Cardiac fibroblast (primary cell): Measurements from ENCODE around the gene LRRN2.
"Not testable (repeated sequence)": the region's sequence is repeated elsewhere in the genome, so short reads cannot be mapped to it uniquely, and the experiment has no call there.

Experiments used
- DNase-seq, 2 donors: peaks; one replicate each; pipeline versions ENCODE4 v3.0.0 to v3.0.0-alpha.2; 2010; ENCODE audit warnings: low read depth in 2 of 2
- H3K4me3 ChIP-seq, 2 donors: replicated peaks in 1 of 2; 1 replicate in 1 of 2; 2 replicates in 1 of 2; pipeline ENCODE4 v1.5.1; 2011; ENCODE audit warnings: low read depth in 2 of 2, low read length in 2 of 2, mild to moderate bottlenecking in 2 of 2, moderate library complexity in 1 of 2
- CTCF ChIP-seq: IDR thresholded peaks from one replicate; pipeline ENCODE4 v1.5.1; 2011; ENCODE audit warnings: low read depth, mild to moderate bottlenecking, low read length, inconsistent platforms

The LRRN2 gene

GRCh38 chr1:204692841-204693356, 7.4 kb upstream of the LRRN2 start:
- DNase-seq, result no peak

GRCh38 chr1:204692325-204692840, 6.8 kb upstream of the LRRN2 start:
- TF ChIP-seq CTCF, result no peak
- DNase-seq, result no peak
- no peak overlapping the region for H3K4me3 ChIP-seq

More at GRCh38 chr1:204692841-204693356, 7.4 kb upstream of the LRRN2 start:
- H3K4me3 ChIP-seq, result no peak overlapping the region
- no peak for TF ChIP-seq CTCF

- not testable (repeated sequence) for DNase-seq, H3K4me3 ChIP-seq
These were observed 5.8 kb upstream of the LRRN2 start for GRCh38 chr1:204691328-204691730.

- TF ChIP-seq CTCF, result no peak
These were observed 3.2 kb upstream of the LRRN2 start for GRCh38 chr1:204688776-204689175.

GRCh38 chr1:204688007-204688406, 2.5 kb upstream of the LRRN2 start:
- no peak for DNase-seq
- no peak overlapping the region for H3K4me3 ChIP-seq
- TF ChIP-seq CTCF, result no peak

More at GRCh38 chr1:204688776-204689175, 3.2 kb upstream of the LRRN2 start:
- no peak overlapping the region for H3K4me3 ChIP-seq
- DNase-seq, result no peak

- no peak for DNase-seq
- H3K4me3 ChIP-seq, result no peak overlapping the region
These were observed 835 bp downstream of the LRRN2 start for GRCh38 chr1:204684571-204685235.

More at GRCh38 chr1:204684571-204685235, 835 bp downstream of the LRRN2 start:
- no peak for TF ChIP-seq CTCF
